Stimulated activated CD4-positive, alpha-beta T cell treated with anti-CD3 and anti-CD28 coated beads, TNF-alpha, amount 100 ng/mL, for 24 hours (primary cell): ENCODE data around the gene CNGA3.

Source experiments
- DNase-seq, 3 experiments: peaks; one replicate each; pipeline ENCODE4 v3.0.0-alpha.2; 2020; ENCODE audit warnings: low read depth in 3 of 3

CNGA3 gene

GRCh38 chr2:98327776-98328175, 18.5 kb upstream of the CNGA3 start:
- DNase-seq: no peak

GRCh38 chr2:98329549-98329948, 16.7 kb upstream of the CNGA3 start:
- no peak for DNase-seq

GRCh38 chr2:98332989-98333388, 13.3 kb upstream of the CNGA3 start:
- DNase-seq: no peak

GRCh38 chr2:98333922-98334321, 12.3 kb upstream of the CNGA3 start:
- DNase-seq: no peak

GRCh38 chr2:98334439-98335078, 11.7 kb upstream of the CNGA3 start:
- DNase-seq: no peak

GRCh38 chr2:98335271-98335670, 11.0 kb upstream of the CNGA3 start:
- no peak for DNase-seq

GRCh38 chr2:98341241-98341640, 5.0 kb upstream of the CNGA3 start:
- DNase-seq: no peak

GRCh38 chr2:98343285-98343684, 3.0 kb upstream of the CNGA3 start:
- DNase-seq: no peak

GRCh38 chr2:98347298-98348065, 1.2 kb downstream of the CNGA3 start:
- no peak for DNase-seq

GRCh38 chr2:98348066-98348561, 1.9 kb downstream of the CNGA3 start:
- no peak for DNase-seq

- DNase-seq: no peak
Observed at GRCh38 chr2:98350411-98350810, 4.2 kb downstream of the CNGA3 start.

- no peak for DNase-seq
Observed at GRCh38 chr2:98355881-98356280, 9.6 kb downstream of the CNGA3 start.

GRCh38 chr2:98356729-98357128, 10.5 kb downstream of the CNGA3 start:
- no peak for DNase-seq

- DNase-seq: no peak
Observed at GRCh38 chr2:98357849-98358248, 11.6 kb downstream of the CNGA3 start.

GRCh38 chr2:98359986-98360385, 13.7 kb downstream of the CNGA3 start:
- no peak for DNase-seq

GRCh38 chr2:98367721-98368120, 21.5 kb downstream of the CNGA3 start:
- no peak for DNase-seq

- DNase-seq: no peak
Observed at GRCh38 chr2:98369710-98370239, 23.5 kb downstream of the CNGA3 start.

- DNase-seq: no peak
Observed at GRCh38 chr2:98372121-98372520, 25.9 kb downstream of the CNGA3 start.

GRCh38 chr2:98372579-98372978, 26.3 kb downstream of the CNGA3 start:
- no peak for DNase-seq

GRCh38 chr2:98374286-98374685, 28.0 kb downstream of the CNGA3 start:
- no peak for DNase-seq

- no peak for DNase-seq
Observed at GRCh38 chr2:98374958-98375570, 28.8 kb downstream of the CNGA3 start.

- DNase-seq: no peak
Observed at GRCh38 chr2:98376301-98376910, 30.1 kb downstream of the CNGA3 start.
